GM12878 (cell line): ENCODE measurements around the gene UST. TPM values are rescaled to one million over a fixed set of nuclear protein-coding genes. Genes with fewer than 3 reads are reported as not detected.

ENCODE experiments used
- ATAC-seq: fragments of 200-7000 bp; cut with Tn5 transposase; 3 replicates; pipeline ENCODE4 v1.9.1; 2020; ENCODE audit warnings: mild to moderate bottlenecking, moderate library complexity
- BruUV-seq: library from RNA; stranded (reverse); fragments of 400-500 nt; replicated peaks from 2 replicates; lab custom pipeline; 2021; lab: Mats Ljungman, UMichigan
- CTCF ChIA-PET: fragments of 300-600 bp; sonication (Branson Sonifier 250); formaldehyde crosslinking; extraction: SDS; loops from one replicate; lab custom pipeline; 2021; ENCODE audit warnings: inconsistent platforms; lab: Yijun Ruan, JAX
- POLR2A ChIA-PET: fragments of 350-600 bp; formaldehyde crosslinking; extraction: SDS; loops from one replicate; lab custom pipeline; 2021; ENCODE audit warnings: inconsistent platforms; lab: Charles Lee
- RAD21 ChIA-PET: fragments of 300-600 bp; sonication (Branson Sonifier 250); formaldehyde crosslinking; loops from one replicate; lab custom pipeline; 2023; ENCODE audit warnings: antibody characterized with exemption; ENCODE audit not compliant: unreplicated experiment; lab: Charles Lee
- SMC1A ChIA-PET: fragments of 300-600 bp; sonication (Branson Sonifier 250); formaldehyde crosslinking; loops from one replicate; lab custom pipeline; 2023; ENCODE audit not compliant: unreplicated experiment, uncharacterized antibody; lab: Charles Lee
- DNase-seq: peaks from one replicate; pipeline ENCODE4 v3.0.0-alpha.2; 2011; ENCODE audit warnings: low read depth, low spot score
- FAIRE-seq: peaks from 3 replicates; lab custom pipeline; 2011; peaks lifted over from hg19 to GRCh38; lab: Jason Lieb, UNC
- H2AFZ ChIP-seq: 2 replicates; pipeline ENCODE4 v1.6.0; 2011; ENCODE audit warnings: low read depth, low read length, control low read depth; ENCODE audit not compliant: control insufficient read depth
- H3K27ac ChIP-seq: 2 replicates; pipeline ENCODE4 v1.5.1; 2011; ENCODE audit warnings: control low read depth; ENCODE audit not compliant: control insufficient read depth, insufficient read depth
- H3K27me3 ChIP-seq, 2 experiments: replicated peaks in 1 of 2; 2 replicates each; pipeline versions ENCODE4 v1.6.0 to v1.6.1; 2011; ENCODE audit warnings: low read length in 1 of 2; ENCODE audit not compliant: control insufficient read depth in 2 of 2, insufficient read depth in 2 of 2
- H3K36me3 ChIP-seq, 2 experiments: 2 replicates each; pipeline ENCODE4 v1.5.1; 2011; ENCODE audit warnings: low read length in 1 of 2; ENCODE audit not compliant: control insufficient read depth in 2 of 2, insufficient read depth in 2 of 2
- H3K4me1 ChIP-seq: 2 replicates; pipeline ENCODE4 v1.6.1; 2011; ENCODE audit warnings: mild to moderate bottlenecking, low read length, moderate library complexity, mixed read lengths; ENCODE audit not compliant: control insufficient read depth, insufficient read depth
- H3K4me2 ChIP-seq: 2 replicates; pipeline ENCODE4 v1.6.0; 2011; ENCODE audit warnings: control low read depth; ENCODE audit not compliant: control insufficient read depth, insufficient read depth
- H3K4me3 ChIP-seq: fragments of 200-600 bp; sonication (generic); 2 replicates; pipeline ENCODE4 v1.5.1; 2016
- H3K79me2 ChIP-seq: 2 replicates; pipeline ENCODE4 v1.6.0; 2011; ENCODE audit warnings: low read length; ENCODE audit not compliant: control insufficient read depth, insufficient read depth
- H3K9ac ChIP-seq: 2 replicates; pipeline ENCODE4 v1.8.0; 2011; ENCODE audit warnings: low read length, control low read depth, mixed read lengths; ENCODE audit not compliant: control insufficient read depth, insufficient read depth
- H3K9me3 ChIP-seq: replicated peaks from 3 replicates; pipeline ENCODE4 v1.5.1; 2011; ENCODE audit warnings: mild to moderate bottlenecking, low read length; ENCODE audit not compliant: control insufficient read depth, insufficient read depth
- H4K20me1 ChIP-seq: 2 replicates; pipeline ENCODE4 v1.6.0; 2011; ENCODE audit not compliant: control insufficient read depth, insufficient read depth
- CEBPZ ChIP-seq: fragments of 150-350 bp; IDR thresholded peaks from 2 replicates; pipeline ENCODE4 v1.6.1; 2016; ENCODE audit warnings: low read depth, low read length
- CREM ChIP-seq: IDR thresholded peaks from 2 replicates; pipeline ENCODE4 v1.6.1; 2014; ENCODE audit warnings: antibody characterized with exemption, low read depth
- FOXK2 ChIP-seq: fragments of 450-650 bp; IDR thresholded peaks from 2 replicates; pipeline ENCODE4 v1.6.1; 2017; ENCODE audit warnings: mild to moderate bottlenecking, moderate library complexity
- MAX ChIP-seq: IDR thresholded peaks from 2 replicates; pipeline ENCODE4 v1.6.1; 2012; ENCODE audit warnings: low read depth, low read length, improper control_type of control experiment
- NR2C1 ChIP-seq: fragments of 450-650 bp; IDR thresholded peaks from 2 replicates; pipeline ENCODE4 v1.6.1; 2017; ENCODE audit warnings: antibody characterized with exemption, mild to moderate bottlenecking, moderate library complexity
- PML ChIP-seq: IDR thresholded peaks from 2 replicates; pipeline ENCODE4 v1.6.1; 2012; ENCODE audit warnings: low read length, inconsistent platforms
- RAD51 ChIP-seq: fragments of 450-650 bp; IDR thresholded peaks from 2 replicates; pipeline ENCODE4 v1.6.1; 2016; ENCODE audit warnings: moderate library complexity, mild to moderate bottlenecking, inconsistent platforms
- SMAD1 ChIP-seq: fragments of 450-650 bp; IDR thresholded peaks from 2 replicates; pipeline ENCODE4 v1.6.1; 2018; ENCODE audit warnings: mild to moderate bottlenecking, low read depth; ENCODE audit not compliant: partially characterized antibody
- TCF12 ChIP-seq: IDR thresholded peaks from 2 replicates; pipeline ENCODE4 v1.6.1; 2011; ENCODE audit warnings: low read depth, mild to moderate bottlenecking, low read length
- WGBS: methylation state at CpG from one replicate; pipeline ENCODE4 v1.1.6; 2016; ENCODE audit warnings: low lambda C conversion rate; ENCODE audit not compliant: insufficient replicate concordance, insufficient coverage; ENCODE audit errors: missing lambda C conversion rate; 5-methylcytosine and 5-hydroxymethylcytosine counted together
- in situ Hi-C: fragments of 300-500 bp; cut with MboI; formaldehyde crosslinking; loops from 9 replicates; pipeline ENCODE4 v1.14.3; 2018; ENCODE audit warnings: mixed read lengths
- intact Hi-C: fragments of 100-400 bp; cut with micrococcal nuclease; formaldehyde crosslinking; loops from one replicate; pipeline ENCODE4 v1.14.2; 2022; ENCODE audit not compliant: unreplicated experiment
- polyA plus RNA-seq, 11 experiments: library from polyadenylated mRNA; depleted of rRNA in 4 of 11; unstranded in 6 of 11; stranded (reverse) in 5 of 11; fragments of >200 nt; fragmentation: Nextera tagmentation in 4 of 11; fragmentation: Illumina TruSeq in 1 of 11; extraction: Ambion mirVana in 4 of 11; extraction: Trizol in 1 of 11; gene quantifications; 1 replicate in 1 of 11; 2 replicates in 10 of 11; pipeline versions ENCODE4 v1.2.1 to v1.2.3, GENCODE V29; 2011 to 2016; ENCODE audit warnings: inconsistent platforms in 2 of 11, missing spikeins in 2 of 11, low read depth in 1 of 11
- total RNA-seq, 4 experiments: library from RNA; depleted of rRNA in 3 of 4; stranded (reverse); fragments of >200 nt in 3 of 4; fragmentation: Illumina TruSeq in 1 of 4; extraction: Trizol in 1 of 4; gene quantifications; 2 replicates each; pipeline versions ENCODE4 v1.2.1 to v1.2.3, GENCODE V29; 2013 to 2021
- TF ChIP-seq, protein P1 (sequence below): fragments of 150-350 bp; IDR thresholded peaks from 2 replicates; pipeline ENCODE4 v1.6.1; 2014; ENCODE audit warnings: mild to moderate bottlenecking, low read depth, low read length
- TF ChIP-seq, protein P2 (sequence below): IDR thresholded peaks from 2 replicates; pipeline ENCODE4 v1.6.1; 2011; ENCODE audit warnings: borderline replicate concordance, low read depth, mild to moderate bottlenecking, moderate library complexity, mixed read lengths, low read length; ENCODE audit not compliant: insufficient read depth; ENCODE audit errors: extremely low read length
- TF ChIP-seq, protein P3 (sequence below): fragments of 450-650 bp; IDR thresholded peaks from 2 replicates; pipeline ENCODE4 v1.6.1; 2018; ENCODE audit warnings: mild to moderate bottlenecking, low read depth, moderate library complexity; ENCODE audit not compliant: partially characterized antibody

Gene UST
- total and polyA plus RNA-seq, 10 of the 15 experiments (the other 5 are each of a cell fraction or from before 2014, with no cell fraction given) = 0.74 to 43.3 (median 2.2) TPM

DNA sequence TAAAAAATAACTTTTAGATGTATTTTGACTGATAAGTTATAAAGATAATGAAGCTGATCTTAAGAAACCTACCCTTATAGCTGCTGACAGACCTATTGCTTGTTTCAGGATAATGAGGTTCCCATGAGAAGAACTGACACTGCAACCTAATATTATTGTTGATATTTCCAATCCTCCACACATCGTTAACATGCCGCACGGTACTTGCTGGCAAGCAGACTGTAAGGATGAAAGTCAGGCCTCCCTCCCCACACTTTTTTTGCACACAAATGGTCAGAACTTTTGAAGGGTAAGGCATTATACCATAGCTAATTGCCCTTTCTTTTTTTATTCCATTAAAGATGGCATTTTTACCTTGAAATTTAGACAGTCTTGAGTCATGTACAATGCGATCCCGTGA, 210.9 kb downstream of the UST start:
- Histone ChIP-seq H2AFZ (no peak overlapping the region), H3K4me2 (no peak overlapping the region), H3K9me3 (peaks cover 3% of the 10 kb centered on the region; the same call in 2 of the 3 replicates), H3K4me3 (no peak overlapping the region), H3K27ac (no peak overlapping the region), H3K4me1 (no peaks in the 10 kb centered on the region), H4K20me1 (no peaks in the 10 kb centered on the region), H3K36me3 (no peaks in the 10 kb centered on the region), H3K9ac (no peak overlapping the region), H3K79me2 (no peaks in the 10 kb centered on the region), H3K27me3 (no peaks in the 10 kb centered on the region)
- intact Hi-C loops = no loop called here
- CTCF ChIA-PET = interaction anchor here (0.6 to 1.6 kb wide), 6 partner anchors 10 to 474 kb away, joined by 3 to 5 read pairs (median 3); no protein-coding TSS in a partner anchor
- RAD21 ChIA-PET = no interaction called here
- DNase-seq = no peak
- in situ Hi-C loops = no loop called here
- 94% methylated on average over 5 of the region's 5 CpGs for WGBS
- ATAC-seq = no peak
- FAIRE-seq = no peak
- BruUV-seq = no TSS peak
- SMC1A ChIA-PET = interaction anchor here (0.8 to 1.9 kb wide), 4 partner anchors 9 to 397 kb away, joined by 3 to 7 read pairs (median 4); no protein-coding TSS in a partner anchor
- POLR2A ChIA-PET = no interaction called here
- TF ChIP-seq, protein P1, sequence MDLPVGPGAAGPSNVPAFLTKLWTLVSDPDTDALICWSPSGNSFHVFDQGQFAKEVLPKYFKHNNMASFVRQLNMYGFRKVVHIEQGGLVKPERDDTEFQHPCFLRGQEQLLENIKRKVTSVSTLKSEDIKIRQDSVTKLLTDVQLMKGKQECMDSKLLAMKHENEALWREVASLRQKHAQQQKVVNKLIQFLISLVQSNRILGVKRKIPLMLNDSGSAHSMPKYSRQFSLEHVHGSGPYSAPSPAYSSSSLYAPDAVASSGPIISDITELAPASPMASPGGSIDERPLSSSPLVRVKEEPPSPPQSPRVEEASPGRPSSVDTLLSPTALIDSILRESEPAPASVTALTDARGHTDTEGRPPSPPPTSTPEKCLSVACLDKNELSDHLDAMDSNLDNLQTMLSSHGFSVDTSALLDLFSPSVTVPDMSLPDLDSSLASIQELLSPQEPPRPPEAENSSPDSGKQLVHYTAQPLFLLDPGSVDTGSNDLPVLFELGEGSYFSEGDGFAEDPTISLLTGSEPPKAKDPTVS = no peak
- TF ChIP-seq, protein P2, sequence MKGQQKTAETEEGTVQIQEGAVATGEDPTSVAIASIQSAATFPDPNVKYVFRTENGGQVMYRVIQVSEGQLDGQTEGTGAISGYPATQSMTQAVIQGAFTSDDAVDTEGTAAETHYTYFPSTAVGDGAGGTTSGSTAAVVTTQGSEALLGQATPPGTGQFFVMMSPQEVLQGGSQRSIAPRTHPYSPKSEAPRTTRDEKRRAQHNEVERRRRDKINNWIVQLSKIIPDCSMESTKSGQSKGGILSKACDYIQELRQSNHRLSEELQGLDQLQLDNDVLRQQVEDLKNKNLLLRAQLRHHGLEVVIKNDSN = no peak
- TF ChIP-seq NR2C1 = no peak
- no peak for TF ChIP-seq CEBPZ
- no peak for TF ChIP-seq CREM
- no peak for TF ChIP-seq PML
- TF ChIP-seq, protein P3, sequence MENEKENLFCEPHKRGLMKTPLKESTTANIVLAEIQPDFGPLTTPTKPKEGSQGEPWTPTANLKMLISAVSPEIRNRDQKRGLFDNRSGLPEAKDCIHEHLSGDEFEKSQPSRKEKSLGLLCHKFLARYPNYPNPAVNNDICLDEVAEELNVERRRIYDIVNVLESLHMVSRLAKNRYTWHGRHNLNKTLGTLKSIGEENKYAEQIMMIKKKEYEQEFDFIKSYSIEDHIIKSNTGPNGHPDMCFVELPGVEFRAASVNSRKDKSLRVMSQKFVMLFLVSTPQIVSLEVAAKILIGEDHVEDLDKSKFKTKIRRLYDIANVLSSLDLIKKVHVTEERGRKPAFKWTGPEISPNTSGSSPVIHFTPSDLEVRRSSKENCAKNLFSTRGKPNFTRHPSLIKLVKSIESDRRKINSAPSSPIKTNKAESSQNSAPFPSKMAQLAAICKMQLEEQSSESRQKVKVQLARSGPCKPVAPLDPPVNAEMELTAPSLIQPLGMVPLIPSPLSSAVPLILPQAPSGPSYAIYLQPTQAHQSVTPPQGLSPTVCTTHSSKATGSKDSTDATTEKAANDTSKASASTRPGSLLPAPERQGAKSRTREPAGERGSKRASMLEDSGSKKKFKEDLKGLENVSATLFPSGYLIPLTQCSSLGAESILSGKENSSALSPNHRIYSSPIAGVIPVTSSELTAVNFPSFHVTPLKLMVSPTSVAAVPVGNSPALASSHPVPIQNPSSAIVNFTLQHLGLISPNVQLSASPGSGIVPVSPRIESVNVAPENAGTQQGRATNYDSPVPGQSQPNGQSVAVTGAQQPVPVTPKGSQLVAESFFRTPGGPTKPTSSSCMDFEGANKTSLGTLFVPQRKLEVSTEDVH = no peak
- TF ChIP-seq RAD51 = no peak
- TF ChIP-seq TCF12 = no peak
- TF ChIP-seq SMAD1 = no peak
- no peak for TF ChIP-seq MAX
- no peak for TF ChIP-seq FOXK2
